Adipose tissue (tissue), 3 donors: ENCODE results near the gene AHI1. TPM values are rescaled to one million over a fixed set of nuclear protein-coding genes. Genes with fewer than 3 reads are reported as not detected.

Source experiments
- H3K27ac ChIP-seq: one replicate; pipeline ENCODE4 v1.5.1; 2013; ENCODE audit warnings: low read depth, low read length
- WGBS, 3 donors: extraction: QIAGEN DNeasy Blood & Tissue Kit; methylation state at CpG; one replicate each; pipeline ENCODE4 v1.1.7; 2013; 5-methylcytosine and 5-hydroxymethylcytosine counted together
- polyA plus RNA-seq, 3 donors: library from polyadenylated mRNA; stranded (reverse); fragments of 200-250 nt; gene quantifications; one replicate each; pipeline ENCODE4 v1.2.3, GENCODE V29; 2013
- donor health status: healthy with polysubstance abuse.
- donor health status: Bipolar disorder and iron deficiency.
- donor health status: healthy.

Gene AHI1
- polyA plus RNA-seq, 3 donors = 6.0 to 7.5 (median 6.3) TPM

GRCh38 chr6:135322427-135323201 is 174.9 kb downstream of the AHI1 start:
- 56 to 73% (median 60%) methylated on average over 3 of the region's 3 CpGs for WGBS, 3 donors

DNA sequence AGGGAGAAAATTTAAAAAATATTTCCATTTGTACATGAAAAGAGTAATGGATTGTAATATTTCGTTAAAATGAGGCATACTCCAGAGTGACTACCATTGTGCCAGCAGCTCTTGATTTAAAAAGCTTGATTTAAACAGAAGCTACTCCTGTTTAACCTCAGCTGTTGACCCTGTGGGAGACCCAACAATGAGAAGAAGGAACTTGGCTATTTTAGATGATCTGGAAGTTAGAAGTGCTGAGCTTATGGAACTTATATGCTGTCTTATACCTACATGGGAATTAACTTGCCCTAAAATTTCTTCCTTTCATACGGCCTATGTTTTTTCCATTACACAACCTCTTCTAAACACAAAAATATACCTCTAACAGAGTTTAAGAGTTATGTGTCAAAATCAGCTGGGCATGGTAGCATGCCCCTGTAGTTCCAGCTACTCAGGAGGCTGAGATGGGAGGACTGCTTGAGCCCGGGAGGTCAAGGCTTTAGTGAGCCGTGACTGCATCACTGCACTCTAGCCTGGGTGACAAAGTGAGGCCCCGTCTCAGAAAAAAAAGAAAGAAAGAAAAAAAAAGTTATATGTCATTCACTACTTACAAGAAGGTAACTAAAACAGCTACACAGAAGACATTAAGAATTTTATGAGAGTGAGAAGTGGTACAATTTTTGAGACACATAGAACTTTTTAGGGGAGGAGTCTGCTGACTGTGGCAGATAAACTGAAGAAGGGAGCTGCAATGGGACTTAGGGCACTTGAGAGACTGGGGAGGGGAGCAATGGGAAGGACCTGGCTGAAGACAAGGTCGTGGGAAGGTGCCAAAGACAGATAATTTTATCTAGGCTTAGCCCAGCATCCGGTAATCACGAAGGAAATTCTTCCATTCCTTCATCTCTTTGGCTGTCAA is 176.6 kb downstream of the AHI1 start:
- H3K27ac ChIP-seq = no peak overlapping the region
- 72 to 75% (median 73%) methylated on average over 8 of the region's 8 CpGs for WGBS, 3 donors

More at GRCh38 chr6:135322427-135323201, 174.9 kb downstream of the AHI1 start:
- H3K27ac ChIP-seq = no peak overlapping the region

GRCh38 chr6:135319819-135320218 is 177.7 kb downstream of the AHI1 start:
- 74 to 78% (median 75%) methylated on average over 2 of the region's 2 CpGs for WGBS, 3 donors
- no peak overlapping the region for H3K27ac ChIP-seq

GRCh38 chr6:135318738-135319469 is 178.6 kb downstream of the AHI1 start:
- WGBS, 3 donors = 96 to 97% (median 97%) methylated on average over 8 of the region's 8 CpGs
- H3K27ac ChIP-seq = no peak overlapping the region

- H3K27ac ChIP-seq = no peak overlapping the region
- 86 to 96% (median 94%) methylated on average over 1 of the region's 1 CpG for WGBS, 3 donors
Measured at GRCh38 chr6:135314543-135314942, 183.0 kb downstream of the AHI1 start.

- no peak overlapping the region for H3K27ac ChIP-seq
- 79 to 82% (median 81%) methylated on average over 4 of the region's 4 CpGs for WGBS, 3 donors
Measured at GRCh38 chr6:135311446-135312200, 185.9 kb downstream of the AHI1 start.

DNA sequence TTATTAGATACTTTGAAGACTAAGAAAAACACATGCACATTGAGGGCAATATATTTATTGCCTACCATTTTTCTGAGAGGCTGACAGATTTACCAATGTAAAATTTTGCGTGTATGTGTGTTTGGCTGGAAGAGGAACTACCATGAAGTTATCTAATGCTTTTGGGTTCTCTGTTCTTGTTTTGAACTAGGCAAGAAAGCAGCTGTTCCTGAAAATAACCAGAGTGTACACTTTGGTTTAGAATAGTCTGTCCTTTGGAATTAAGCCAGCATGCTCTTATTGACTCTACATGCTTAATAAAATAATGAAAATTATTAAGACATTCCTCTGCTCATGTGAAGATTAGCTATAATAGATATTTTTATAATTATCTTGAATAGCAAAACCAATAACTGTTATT is 187.2 kb downstream of the AHI1 start:
- WGBS, 3 donors = 44 to 71% (median 69%) methylated on average over 1 of the region's 1 CpG
- no peak overlapping the region for H3K27ac ChIP-seq

DNA sequence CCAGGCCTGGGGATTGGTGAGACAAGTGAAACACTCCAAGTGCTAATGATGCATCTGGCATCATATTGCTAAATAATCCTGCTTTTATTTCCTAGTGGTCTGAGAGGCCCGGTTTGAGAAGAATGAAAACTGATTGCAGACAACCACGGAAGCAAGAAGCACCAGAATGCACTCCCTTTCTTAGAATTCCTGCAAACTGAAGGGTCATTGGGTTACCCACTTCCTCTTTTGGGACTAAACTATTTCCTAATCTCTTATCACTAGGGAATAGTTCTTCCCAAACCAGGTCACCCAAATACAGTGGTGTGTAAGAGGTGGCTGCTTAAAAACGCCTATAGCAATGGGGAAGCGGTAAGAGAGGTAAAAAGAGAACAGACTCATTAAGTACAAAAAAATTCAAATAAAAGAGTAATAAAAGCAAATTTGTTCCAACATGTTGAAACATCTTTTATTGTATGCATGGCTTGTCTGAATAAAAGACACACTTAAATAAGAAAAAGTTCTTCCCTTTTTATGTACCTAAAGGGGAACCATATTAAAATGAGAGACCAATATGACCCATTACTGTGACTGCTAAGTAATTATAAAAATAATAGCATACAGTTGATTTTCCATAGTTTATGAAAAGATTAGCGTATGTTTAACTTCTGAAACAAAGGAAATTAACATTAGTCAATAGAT is 190.7 kb downstream of the AHI1 start:
- 60 to 86% (median 67%) methylated on average over 5 of the region's 5 CpGs for WGBS, 3 donors
- H3K27ac ChIP-seq = no peak overlapping the region

DNA sequence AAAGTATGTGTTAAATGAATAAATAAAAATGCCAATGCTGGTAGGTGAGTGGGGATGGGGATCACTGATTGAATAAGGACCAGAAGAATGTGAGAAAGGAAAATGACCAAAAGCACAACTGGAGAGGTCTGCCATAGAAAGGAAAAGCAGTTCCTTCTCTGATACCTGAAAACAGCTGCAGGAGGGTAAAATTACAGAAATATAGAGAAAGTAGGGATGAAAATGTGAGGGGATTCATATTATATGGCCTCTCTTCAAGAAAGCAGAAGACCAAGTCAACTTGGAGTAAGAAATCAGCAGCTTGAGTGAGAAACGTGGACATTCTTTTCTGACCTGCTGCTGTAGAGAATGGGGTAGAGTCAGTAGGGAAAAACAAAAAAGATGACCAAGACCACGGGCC is 191.4 kb downstream of the AHI1 start:
- no peak overlapping the region for H3K27ac ChIP-seq
- 84 to 89% (median 88%) methylated on average over 2 of the region's 2 CpGs for WGBS, 3 donors

DNA sequence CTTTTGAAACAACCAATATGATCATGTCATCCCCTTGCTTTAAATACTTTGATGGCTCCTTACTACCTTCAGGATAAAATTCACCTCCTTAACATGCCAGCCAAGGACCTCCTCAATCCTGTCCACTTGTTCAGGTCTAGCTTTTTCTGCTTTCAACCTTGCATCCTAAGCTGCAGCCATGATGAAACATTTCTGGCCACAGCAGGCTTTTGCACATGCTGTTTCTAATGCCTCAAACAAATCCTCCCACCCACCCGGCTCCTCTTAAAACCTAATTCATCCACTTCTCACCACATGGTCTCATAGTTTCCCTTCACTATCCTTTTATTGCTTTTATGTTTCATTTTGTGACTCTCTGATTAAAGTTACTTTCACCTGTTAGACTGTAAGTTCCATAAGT is 191.9 kb downstream of the AHI1 start:
- 90 to 97% (median 97%) methylated on average over 1 of the region's 1 CpG for WGBS, 3 donors
- H3K27ac ChIP-seq = no peak overlapping the region

GRCh38 chr6:135304883-135305282 is 192.7 kb downstream of the AHI1 start:
- 93 to 98% (median 96%) methylated on average over 4 of the region's 4 CpGs for WGBS, 3 donors
- H3K27ac ChIP-seq = no peak overlapping the region

DNA sequence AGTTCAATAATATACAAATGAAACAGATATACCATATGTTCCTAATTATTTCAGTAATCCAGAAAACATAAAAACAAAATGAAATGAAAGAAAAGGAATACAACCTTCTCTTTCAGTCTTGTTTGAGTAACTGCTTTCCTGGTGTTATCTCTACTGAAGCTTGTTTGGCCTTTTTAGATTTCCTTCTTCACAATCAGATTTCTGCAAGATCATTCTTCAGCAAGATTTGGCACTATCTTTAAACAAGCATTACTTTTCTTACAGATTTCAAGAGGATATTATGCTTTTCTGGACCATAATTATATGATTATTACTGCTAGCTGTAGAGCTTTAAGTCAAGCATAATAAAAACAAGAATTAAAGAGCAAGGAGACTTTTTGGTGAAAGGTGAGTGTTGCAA is 196.2 kb downstream of the AHI1 start:
- H3K27ac ChIP-seq = no peak overlapping the region

GRCh38 chr6:135300576-135300975 is 197.0 kb downstream of the AHI1 start:
- H3K27ac ChIP-seq = no peak overlapping the region

GRCh38 chr6:135299256-135299655 is 198.3 kb downstream of the AHI1 start:
- WGBS, 3 donors = 71 to 84% (median 74%) methylated on average over 2 of the region's 2 CpGs
- H3K27ac ChIP-seq = no peak overlapping the region

GRCh38 chr6:135298455-135298854 is 199.1 kb downstream of the AHI1 start:
- WGBS, 3 donors = 90 to 95% (median 91%) methylated on average over 2 of the region's 2 CpGs
- H3K27ac ChIP-seq = no peak overlapping the region

GRCh38 chr6:135296715-135297114 is 200.8 kb downstream of the AHI1 start:
- WGBS, 3 donors = 84 to 93% (median 88%) methylated on average over 2 of the region's 2 CpGs

GRCh38 chr6:135295085-135295484 is 202.5 kb downstream of the AHI1 start:
- WGBS, 3 donors = 89 to 93% (median 90%) methylated on average over 1 of the region's 1 CpG
- H3K27ac ChIP-seq = no peak overlapping the region

More at GRCh38 chr6:135296715-135297114, 200.8 kb downstream of the AHI1 start:
- no peak overlapping the region for H3K27ac ChIP-seq
